Memory B cell (primary cell): ENCODE data around the gene GNB5.
A peak's percentile ranks its signal among the peaks of the same experiment; 100 is the strongest.
"Not testable (repeated sequence)": the region's sequence is repeated elsewhere in the genome, so short reads cannot be mapped to it uniquely, and the experiment has no call there.

ENCODE experiments used
- ATAC-seq: fragments of 150-1000 bp; cut with Tn5 transposase; 2 replicates; pipeline ENCODE4 v1.10.0; 2021; ENCODE audit warnings: low read depth, mild to moderate bottlenecking, moderate library complexity
- DNase-seq, 2 donors: peaks; one replicate each; pipeline ENCODE4 v3.0.0; 2022; ENCODE audit warnings: low spot score in 2 of 2
- H3K27ac Mint-ChIP-seq: one replicate; pipeline ENCODE4 v1.8.0; 2022; ENCODE audit warnings: mild to moderate bottlenecking, moderate library complexity, mixed read lengths
- H3K27me3 Mint-ChIP-seq: one replicate; pipeline ENCODE4 v1.8.0; 2022; ENCODE audit warnings: mixed read lengths
- H3K36me3 Mint-ChIP-seq: one replicate; pipeline ENCODE4 v1.8.0; 2022; ENCODE audit warnings: mild to moderate bottlenecking, mixed read lengths
- H3K4me1 Mint-ChIP-seq: one replicate; pipeline ENCODE4 v1.8.0; 2022; ENCODE audit warnings: mixed read lengths
- H3K4me3 Mint-ChIP-seq: one replicate; pipeline ENCODE4 v1.8.0; 2022; ENCODE audit warnings: mild to moderate bottlenecking, moderate library complexity, mixed read lengths
- H3K9me3 Mint-ChIP-seq: one replicate; pipeline ENCODE4 v1.8.0; 2022; ENCODE audit warnings: mixed read lengths

GNB5 gene

GRCh38 chr15:52171386-52171785 is 19.8 kb downstream of the GNB5 start:
- Mint-ChIP-seq H3K9me3 (no peaks in the 10 kb centered on the region), H3K4me1 (peaks cover 40% of the 10 kb centered on the region), H3K27me3 (no peaks in the 10 kb centered on the region), H3K27ac (peak overlapping the region; percentile 39), H3K4me3 (no peak overlapping the region), H3K36me3 (peaks cover 20% of the 10 kb centered on the region)
- DNase-seq, result no peak
- ATAC-seq, result peak; percentile 53

- not testable (repeated sequence) for H3K27ac Mint-ChIP-seq, H3K27me3 Mint-ChIP-seq, H3K9me3 Mint-ChIP-seq, DNase-seq, ATAC-seq, H3K4me3 Mint-ChIP-seq
- Mint-ChIP-seq H3K36me3 (peaks cover 20% of the 10 kb centered on the region), H3K4me1 (peaks cover 45% of the 10 kb centered on the region)
These were observed 21.0 kb downstream of the GNB5 start for GRCh38 chr15:52170199-52170598.

GRCh38 chr15:52165494-52166131 is 25.6 kb downstream of the GNB5 start:
- H3K27me3 Mint-ChIP-seq, H3K27ac Mint-ChIP-seq, H3K4me3 Mint-ChIP-seq, H3K9me3 Mint-ChIP-seq, DNase-seq, ATAC-seq: not testable (repeated sequence)
- Mint-ChIP-seq H3K36me3 (peaks cover 26% of the 10 kb centered on the region), H3K4me1 (peaks cover 36% of the 10 kb centered on the region)

GRCh38 chr15:52164631-52165265 is 26.4 kb downstream of the GNB5 start:
- H3K27me3 Mint-ChIP-seq, result no peaks in the 10 kb centered on the region
- peaks cover 34% of the 10 kb centered on the region for H3K4me1 Mint-ChIP-seq
- ATAC-seq, result peak; percentile 98
- H3K4me3 Mint-ChIP-seq, result no peak overlapping the region
- H3K9me3 Mint-ChIP-seq, result no peaks in the 10 kb centered on the region
- H3K27ac Mint-ChIP-seq, result peak overlapping the region; percentile 49
- peaks cover 23% of the 10 kb centered on the region for H3K36me3 Mint-ChIP-seq
- peak in 1 of 2 donors; percentile 29 for DNase-seq

GRCh38 chr15:52163321-52164190 is 27.6 kb downstream of the GNB5 start:
- H3K4me3 Mint-ChIP-seq, result no peak overlapping the region
- peak; percentile 25 for ATAC-seq
- H3K36me3 Mint-ChIP-seq, result peaks cover 26% of the 10 kb centered on the region
- peaks cover 33% of the 10 kb centered on the region for H3K4me1 Mint-ChIP-seq
- H3K27ac Mint-ChIP-seq, result no peak overlapping the region
- no peaks in the 10 kb centered on the region for H3K9me3 Mint-ChIP-seq
- no peak for DNase-seq
- no peaks in the 10 kb centered on the region for H3K27me3 Mint-ChIP-seq

- H3K4me3 Mint-ChIP-seq, result no peak overlapping the region
- DNase-seq, result no peak
- no peaks in the 10 kb centered on the region for H3K9me3 Mint-ChIP-seq
- peaks cover 29% of the 10 kb centered on the region for H3K36me3 Mint-ChIP-seq
- H3K27me3 Mint-ChIP-seq, result no peaks in the 10 kb centered on the region
- H3K27ac Mint-ChIP-seq, result no peak overlapping the region
- peaks cover 28% of the 10 kb centered on the region for H3K4me1 Mint-ChIP-seq
- no peak for ATAC-seq
These were observed 28.3 kb downstream of the GNB5 start for GRCh38 chr15:52162876-52163275.

- Mint-ChIP-seq H3K9me3 (no peaks in the 10 kb centered on the region), H3K36me3 (peaks cover 29% of the 10 kb centered on the region), H3K27me3 (no peaks in the 10 kb centered on the region), H3K27ac (no peak overlapping the region), H3K4me3 (no peak overlapping the region), H3K4me1 (peaks cover 24% of the 10 kb centered on the region)
- no peak for ATAC-seq
- no peak for DNase-seq
These were observed 28.9 kb downstream of the GNB5 start for GRCh38 chr15:52162260-52162659.

- H3K27me3 Mint-ChIP-seq, result no peaks in the 10 kb centered on the region
- H3K36me3 Mint-ChIP-seq, result peaks cover 29% of the 10 kb centered on the region
- no peak for ATAC-seq
- no peak overlapping the region for H3K27ac Mint-ChIP-seq
- H3K9me3 Mint-ChIP-seq, result no peaks in the 10 kb centered on the region
- peaks cover 22% of the 10 kb centered on the region for H3K4me1 Mint-ChIP-seq
- no peak for DNase-seq
- H3K4me3 Mint-ChIP-seq, result no peak overlapping the region
These were observed 29.7 kb downstream of the GNB5 start for GRCh38 chr15:52161406-52161966.

GRCh38 chr15:52159645-52160044 is 31.5 kb downstream of the GNB5 start:
- Mint-ChIP-seq H3K9me3 (no peaks in the 10 kb centered on the region), H3K4me1 (peaks cover 9% of the 10 kb centered on the region), H3K36me3 (peaks cover 31% of the 10 kb centered on the region), H3K27me3 (no peaks in the 10 kb centered on the region), H3K27ac (no peak overlapping the region), H3K4me3 (no peak overlapping the region)
- no peak for ATAC-seq
- DNase-seq, result no peak

- Mint-ChIP-seq H3K27me3 (no peaks in the 10 kb centered on the region), H3K27ac (no peak overlapping the region), H3K4me1 (peaks cover 7% of the 10 kb centered on the region), H3K4me3 (no peak overlapping the region), H3K9me3 (no peaks in the 10 kb centered on the region), H3K36me3 (peaks cover 32% of the 10 kb centered on the region)
- DNase-seq (no peak), ATAC-seq (no peak)
These were observed 33.0 kb downstream of the GNB5 start for GRCh38 chr15:52158084-52158765.

GRCh38 chr15:52155878-52156277 is 35.3 kb downstream of the GNB5 start:
- Mint-ChIP-seq H3K9me3 (no peaks in the 10 kb centered on the region), H3K27ac (no peak overlapping the region), H3K4me3 (no peak overlapping the region), H3K36me3 (peaks cover 31% of the 10 kb centered on the region), H3K4me1 (peaks cover 9% of the 10 kb centered on the region), H3K27me3 (no peaks in the 10 kb centered on the region)
- ATAC-seq (no peak), DNase-seq (no peak)

- H3K27me3 Mint-ChIP-seq, result no peaks in the 10 kb centered on the region
- peaks cover 9% of the 10 kb centered on the region for H3K4me1 Mint-ChIP-seq
- peaks cover 27% of the 10 kb centered on the region for H3K36me3 Mint-ChIP-seq
- H3K4me3 Mint-ChIP-seq, result no peak overlapping the region
- H3K9me3 Mint-ChIP-seq, result no peaks in the 10 kb centered on the region
- no peak overlapping the region for H3K27ac Mint-ChIP-seq
- ATAC-seq, result no peak
- no peak for DNase-seq
These were observed 36.0 kb downstream of the GNB5 start for GRCh38 chr15:52154896-52155865.
